Stimulated activated naive CD8-positive, alpha-beta T cell treated with anti-CD3 and anti-CD28 coated beads, Interleukin-15, Interleukin-2, amounts not matched to agents 100 ng/mL and 50 ng/mL, for 24 hours (primary cell): ENCODE measurements around the gene USP2.
"Not testable (repeated sequence)": the region's sequence is repeated elsewhere in the genome, so short reads cannot be mapped to it uniquely, and the experiment has no call there.

ENCODE experiments used
- H3K27ac Mint-ChIP-seq: one replicate; pipeline ENCODE4 v1.8.0; 2021; ENCODE audit warnings: mild to moderate bottlenecking, mixed read lengths
- H3K27me3 Mint-ChIP-seq: one replicate; pipeline ENCODE4 v1.8.0; 2021; ENCODE audit warnings: mixed read lengths
- H3K36me3 Mint-ChIP-seq: one replicate; pipeline ENCODE4 v1.8.0; 2021; ENCODE audit warnings: low read depth, mixed read lengths
- H3K4me1 Mint-ChIP-seq: one replicate; pipeline ENCODE4 v1.8.0; 2021; ENCODE audit warnings: low read depth, mixed read lengths
- H3K4me3 Mint-ChIP-seq: one replicate; pipeline ENCODE4 v1.8.0; 2021; ENCODE audit warnings: mild to moderate bottlenecking, mixed read lengths
- H3K9me3 Mint-ChIP-seq: one replicate; pipeline ENCODE4 v1.8.0; 2021; ENCODE audit warnings: mixed read lengths

Gene USP2

DNA sequence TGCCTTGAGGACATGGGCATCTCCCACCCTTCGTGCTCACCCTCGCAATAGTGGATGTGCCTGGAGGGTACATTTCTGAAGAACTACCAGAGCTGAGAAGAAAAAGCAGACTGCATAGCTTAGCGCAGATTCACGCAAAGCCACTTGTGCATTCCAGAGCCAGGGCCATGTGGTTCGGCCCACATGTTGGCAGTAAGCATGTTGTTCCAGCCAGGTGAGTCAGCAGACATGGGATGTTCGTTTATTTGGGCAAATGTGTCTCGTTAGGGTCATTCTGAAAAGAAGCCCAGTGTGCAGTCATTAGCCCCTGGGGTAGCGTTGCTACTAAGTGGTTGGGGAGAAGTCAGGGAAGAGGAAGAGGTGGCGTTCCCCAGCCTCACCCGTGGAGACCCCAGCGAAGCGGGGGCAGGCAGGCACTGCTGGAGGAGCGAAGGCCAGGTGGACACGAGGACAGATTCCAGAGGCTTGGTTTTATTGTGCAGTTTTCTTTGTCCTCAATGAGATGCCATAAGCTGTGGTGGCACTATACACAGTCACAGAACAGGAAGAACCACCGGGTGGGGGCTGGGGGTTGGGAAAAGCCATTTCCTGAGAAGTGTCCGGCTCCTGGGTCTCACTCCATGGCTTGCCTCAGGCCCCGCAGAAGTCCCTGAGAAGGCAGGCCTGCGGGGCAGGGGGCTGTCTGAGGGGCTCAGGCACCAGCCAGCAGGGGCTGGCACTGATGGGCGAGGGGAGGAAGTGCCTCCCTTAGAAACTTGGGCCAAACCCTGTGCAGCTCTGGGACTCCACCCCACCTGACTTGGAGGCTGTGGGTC is 36.4 kb upstream of the USP2 start:
- H3K36me3 Mint-ChIP-seq: no peaks in the 10 kb centered on the region
- peaks cover 33% of the 10 kb centered on the region for H3K27me3 Mint-ChIP-seq
- no peak overlapping the region for H3K27ac Mint-ChIP-seq
- no peaks in the 10 kb centered on the region for H3K9me3 Mint-ChIP-seq
- H3K4me3 Mint-ChIP-seq: no peak overlapping the region
- peaks cover 15% of the 10 kb centered on the region for H3K4me1 Mint-ChIP-seq

- no peak overlapping the region for H3K27ac Mint-ChIP-seq
- H3K4me1 Mint-ChIP-seq: peaks cover 6% of the 10 kb centered on the region
- peaks cover 24% of the 10 kb centered on the region for H3K27me3 Mint-ChIP-seq
- H3K36me3 Mint-ChIP-seq: no peaks in the 10 kb centered on the region
- no peak overlapping the region for H3K4me3 Mint-ChIP-seq
- no peaks in the 10 kb centered on the region for H3K9me3 Mint-ChIP-seq
Observed at GRCh38 chr11:119416606-119417580, 35.4 kb upstream of the USP2 start.

GRCh38 chr11:119415966-119416365 is 34.5 kb upstream of the USP2 start:
- no peak overlapping the region for H3K4me3 Mint-ChIP-seq
- H3K27ac Mint-ChIP-seq: no peak overlapping the region
- no peaks in the 10 kb centered on the region for H3K9me3 Mint-ChIP-seq
- peaks cover 19% of the 10 kb centered on the region for H3K27me3 Mint-ChIP-seq
- H3K4me1 Mint-ChIP-seq: no peaks in the 10 kb centered on the region
- H3K36me3 Mint-ChIP-seq: no peaks in the 10 kb centered on the region

DNA sequence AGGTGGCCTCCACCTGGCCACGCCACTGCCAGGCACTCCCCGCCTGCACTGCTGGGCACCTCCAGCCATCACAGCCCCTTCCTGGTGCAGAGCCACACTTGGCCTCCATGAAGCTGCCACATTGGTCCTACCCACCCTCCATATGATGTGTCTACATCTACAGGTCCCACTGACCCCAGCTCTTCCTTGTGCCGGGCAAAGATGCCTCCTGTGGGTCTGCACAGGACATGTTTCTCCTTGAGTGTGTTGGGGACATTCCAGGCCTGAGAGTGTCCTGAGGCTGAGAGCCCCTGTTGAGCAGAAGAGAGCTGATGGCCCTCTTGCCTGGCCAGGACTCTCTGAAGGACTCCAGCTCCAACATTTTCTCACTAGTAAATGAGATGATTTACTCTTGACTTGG is 34.0 kb upstream of the USP2 start:
- no peak overlapping the region for H3K27ac Mint-ChIP-seq
- H3K9me3 Mint-ChIP-seq: no peaks in the 10 kb centered on the region
- no peak overlapping the region for H3K4me3 Mint-ChIP-seq
- H3K4me1 Mint-ChIP-seq: no peaks in the 10 kb centered on the region
- no peaks in the 10 kb centered on the region for H3K36me3 Mint-ChIP-seq
- peaks cover 18% of the 10 kb centered on the region for H3K27me3 Mint-ChIP-seq

GRCh38 chr11:119414734-119415133 is 33.2 kb upstream of the USP2 start:
- Mint-ChIP-seq H3K27me3 (peaks cover 13% of the 10 kb centered on the region), H3K4me1 (no peaks in the 10 kb centered on the region), H3K9me3 (no peaks in the 10 kb centered on the region), H3K4me3 (no peak overlapping the region), H3K36me3 (no peaks in the 10 kb centered on the region), H3K27ac (no peak overlapping the region)

- no peak overlapping the region for H3K4me3 Mint-ChIP-seq
Observed at GRCh38 chr11:119414321-119414720, 32.8 kb upstream of the USP2 start.

GRCh38 chr11:119412072-119412471 is 30.6 kb upstream of the USP2 start:
- Mint-ChIP-seq H3K4me1 (no peaks in the 10 kb centered on the region), H3K27me3 (peaks cover 3% of the 10 kb centered on the region), H3K27ac (no peak overlapping the region), H3K4me3 (no peak overlapping the region), H3K9me3 (no peaks in the 10 kb centered on the region), H3K36me3 (no peaks in the 10 kb centered on the region)

More at GRCh38 chr11:119414321-119414720, 32.8 kb upstream of the USP2 start:
- Mint-ChIP-seq H3K4me1 (no peaks in the 10 kb centered on the region), H3K27me3 (peaks cover 9% of the 10 kb centered on the region), H3K36me3 (no peaks in the 10 kb centered on the region), H3K27ac (no peak overlapping the region), H3K9me3 (no peaks in the 10 kb centered on the region)

DNA sequence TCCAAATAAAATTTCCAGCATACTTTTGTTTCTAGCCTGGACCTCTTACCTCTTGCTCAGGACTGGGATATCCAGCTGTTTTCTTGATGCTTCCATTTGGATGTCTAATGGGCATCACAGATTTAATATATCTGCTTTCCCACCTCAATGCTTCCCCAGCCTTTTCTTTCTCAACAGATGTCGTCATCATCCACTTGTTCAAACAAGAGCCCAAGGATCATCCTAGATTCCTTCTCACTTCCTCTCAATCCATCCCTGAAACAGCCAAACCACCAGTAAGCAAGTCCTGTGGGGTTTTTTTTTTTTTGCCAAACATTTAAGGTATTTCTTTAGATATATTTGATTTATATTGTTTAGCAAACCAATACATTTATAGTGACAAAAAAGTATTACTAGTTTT is 29.0 kb upstream of the USP2 start:
- H3K9me3 Mint-ChIP-seq: no peaks in the 10 kb centered on the region
- H3K27me3 Mint-ChIP-seq: peaks cover 3% of the 10 kb centered on the region
- no peaks in the 10 kb centered on the region for H3K36me3 Mint-ChIP-seq
- no peak overlapping the region for H3K4me3 Mint-ChIP-seq
- no peaks in the 10 kb centered on the region for H3K4me1 Mint-ChIP-seq
- no peak overlapping the region for H3K27ac Mint-ChIP-seq

- no peak overlapping the region for H3K27ac Mint-ChIP-seq
- H3K4me3 Mint-ChIP-seq: no peak overlapping the region
- no peaks in the 10 kb centered on the region for H3K4me1 Mint-ChIP-seq
- peaks cover 3% of the 10 kb centered on the region for H3K27me3 Mint-ChIP-seq
- H3K9me3 Mint-ChIP-seq: no peaks in the 10 kb centered on the region
- H3K36me3 Mint-ChIP-seq: no peaks in the 10 kb centered on the region
Observed at GRCh38 chr11:119409731-119410130, 28.2 kb upstream of the USP2 start.

- H3K4me3 Mint-ChIP-seq: no peak overlapping the region
- H3K4me1 Mint-ChIP-seq: no peaks in the 10 kb centered on the region
- peaks cover 9% of the 10 kb centered on the region for H3K27me3 Mint-ChIP-seq
- H3K27ac Mint-ChIP-seq: no peak overlapping the region
- H3K9me3 Mint-ChIP-seq: peaks cover 8% of the 10 kb centered on the region
- H3K36me3 Mint-ChIP-seq: no peaks in the 10 kb centered on the region
Observed at GRCh38 chr11:119406005-119406404, 24.5 kb upstream of the USP2 start.

DNA sequence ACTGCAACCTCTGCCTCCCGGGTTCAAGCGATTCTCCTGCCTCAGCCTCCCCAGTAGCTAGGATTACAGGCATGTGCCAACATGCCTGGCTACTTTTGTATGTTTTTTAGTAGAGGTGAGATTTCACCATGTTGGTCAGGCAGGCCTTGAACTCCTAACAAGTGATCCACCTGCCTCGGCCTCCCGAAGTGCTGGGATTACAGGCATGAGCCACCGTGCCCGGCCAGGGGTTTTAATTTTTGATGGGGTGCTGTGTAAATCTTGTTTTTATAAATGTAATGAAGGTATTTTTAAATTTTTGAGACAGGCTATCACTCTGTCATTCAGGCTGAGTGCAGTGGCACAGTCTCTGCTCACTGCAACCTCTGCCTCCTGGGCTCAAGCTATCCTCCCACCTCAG is 24.0 kb upstream of the USP2 start:
- peaks cover 11% of the 10 kb centered on the region for H3K9me3 Mint-ChIP-seq
- H3K27me3 Mint-ChIP-seq, H3K4me3 Mint-ChIP-seq, H3K36me3 Mint-ChIP-seq, H3K27ac Mint-ChIP-seq, H3K4me1 Mint-ChIP-seq: not testable (repeated sequence)

DNA sequence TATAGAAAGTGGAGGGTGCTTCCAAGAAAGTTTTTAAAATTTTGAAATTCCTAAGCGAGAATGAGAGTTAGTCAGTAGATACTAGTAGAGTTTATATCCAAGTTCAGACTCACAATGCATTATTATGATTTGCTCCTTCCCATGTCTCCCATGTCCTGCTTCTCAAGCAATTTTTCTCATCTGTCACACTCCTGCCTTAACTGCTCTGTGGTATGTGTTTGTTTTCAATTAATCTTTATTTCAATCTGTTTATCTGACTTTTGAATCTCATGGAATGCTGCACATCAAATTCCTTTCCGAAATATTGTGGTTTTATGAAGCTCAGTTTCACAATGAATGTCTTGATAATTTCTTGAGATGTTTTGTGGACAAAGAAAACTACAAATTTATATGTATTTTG is 23.4 kb upstream of the USP2 start:
- Mint-ChIP-seq H3K27ac (no peak overlapping the region), H3K27me3 (peaks cover 9% of the 10 kb centered on the region), H3K36me3 (no peaks in the 10 kb centered on the region), H3K4me1 (no peaks in the 10 kb centered on the region), H3K9me3 (peaks cover 11% of the 10 kb centered on the region), H3K4me3 (no peak overlapping the region)

GRCh38 chr11:119403021-119403420 is 21.5 kb upstream of the USP2 start:
- no peaks in the 10 kb centered on the region for H3K4me1 Mint-ChIP-seq
- peaks cover 24% of the 10 kb centered on the region for H3K27me3 Mint-ChIP-seq
- no peak overlapping the region for H3K27ac Mint-ChIP-seq
- no peak overlapping the region for H3K4me3 Mint-ChIP-seq
- H3K36me3 Mint-ChIP-seq: peaks cover 6% of the 10 kb centered on the region
- H3K9me3 Mint-ChIP-seq: peaks cover 27% of the 10 kb centered on the region

- Mint-ChIP-seq H3K4me1 (no peaks in the 10 kb centered on the region), H3K4me3 (no peak overlapping the region), H3K27me3 (peaks cover 29% of the 10 kb centered on the region), H3K36me3 (peaks cover 11% of the 10 kb centered on the region), H3K27ac (no peak overlapping the region), H3K9me3 (peaks cover 32% of the 10 kb centered on the region)
Observed at GRCh38 chr11:119402470-119402869, 21.0 kb upstream of the USP2 start.

DNA sequence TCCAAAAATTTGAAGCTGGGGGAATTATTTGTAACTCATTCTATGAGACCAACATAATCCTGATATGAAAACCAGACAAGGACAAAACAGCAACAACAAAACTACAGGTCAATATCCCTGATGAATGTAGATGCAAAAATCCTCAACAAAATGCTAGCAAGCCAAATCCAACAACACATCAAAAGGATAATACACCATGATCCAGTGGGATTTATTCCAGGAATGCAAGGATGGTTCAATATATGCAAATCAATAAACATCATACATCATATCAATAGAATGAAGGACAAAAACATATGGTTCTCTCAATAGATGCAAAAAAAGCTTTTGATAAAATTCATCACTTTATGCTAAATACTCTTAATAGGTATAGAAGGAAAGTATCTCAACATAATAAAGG is 19.4 kb upstream of the USP2 start:
- Mint-ChIP-seq H3K4me1 (no peaks in the 10 kb centered on the region), H3K9me3 (peaks cover 32% of the 10 kb centered on the region), H3K27me3 (peaks cover 33% of the 10 kb centered on the region), H3K4me3 (no peak overlapping the region), H3K36me3 (peaks cover 11% of the 10 kb centered on the region), H3K27ac (no peak overlapping the region)
